ENCODE results near the gene DLG2. TPM values are rescaled to one million over a fixed set of nuclear protein-coding genes. Genes with fewer than 3 reads are reported as not detected.
"Not testable (repeated sequence)": the region's sequence is repeated elsewhere in the genome, so short reads cannot be mapped to it uniquely, and the experiment has no call there.

The DLG2 gene
- total and polyA plus RNA-seq, 12 donors, result 1.0 to 14.8 (median 7.4) TPM

DNA sequence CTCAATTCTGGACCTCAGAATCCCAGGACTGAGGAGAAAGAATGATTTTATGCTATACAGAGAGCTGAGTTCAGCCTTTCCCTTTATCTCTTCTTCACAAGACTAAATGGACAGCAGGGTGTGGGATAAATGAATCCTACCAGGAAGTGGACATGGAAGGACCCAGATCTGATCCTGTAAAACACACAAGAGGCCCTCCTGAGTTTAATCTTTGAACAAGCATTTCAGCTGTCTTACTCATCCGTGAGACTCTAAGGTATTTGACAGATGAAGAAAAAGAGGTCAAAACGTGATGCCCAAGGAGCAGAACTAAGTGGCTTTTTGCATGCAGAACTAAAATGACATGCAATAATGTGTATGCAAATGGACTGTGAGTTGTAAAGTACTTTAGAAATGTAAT is 511.3 kb downstream of the DLG2 start:
- H3K36me3 ChIP-seq, result no peaks in the 10 kb centered on the region
- 61 to 64% methylated on average over 2 of the region's 2 CpGs for WGBS, 2 donors

DNA sequence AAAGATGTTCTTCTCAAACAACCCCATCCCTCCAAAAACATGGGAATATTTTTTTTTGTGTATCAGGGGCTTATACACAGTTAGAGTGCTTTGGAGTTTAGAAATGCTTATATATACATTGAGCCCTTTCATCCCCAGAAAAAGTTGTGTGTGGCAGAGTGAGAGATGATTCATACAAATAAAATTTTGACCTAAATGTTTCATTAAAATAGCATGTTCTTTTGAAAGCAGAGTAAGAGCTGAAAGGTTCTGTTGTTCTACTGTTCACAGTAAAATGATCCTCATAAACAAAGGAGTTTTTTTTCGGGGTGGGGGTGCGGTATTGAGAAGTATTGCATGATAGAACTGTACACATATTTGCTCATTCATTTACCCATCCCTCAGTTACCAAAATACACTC is 512.4 kb downstream of the DLG2 start:
- no peaks in the 10 kb centered on the region for H3K9me3 ChIP-seq
- intact Hi-C loops (cut with DNase I), result no loop called here
- no peaks in the 10 kb centered on the region for H3K4me1 ChIP-seq
- no peak overlapping the region for H3K27ac ChIP-seq
- DNase-seq, result no peak
- H3K36me3 ChIP-seq, result no peaks in the 10 kb centered on the region
- TF ChIP-seq, protein P1, sequence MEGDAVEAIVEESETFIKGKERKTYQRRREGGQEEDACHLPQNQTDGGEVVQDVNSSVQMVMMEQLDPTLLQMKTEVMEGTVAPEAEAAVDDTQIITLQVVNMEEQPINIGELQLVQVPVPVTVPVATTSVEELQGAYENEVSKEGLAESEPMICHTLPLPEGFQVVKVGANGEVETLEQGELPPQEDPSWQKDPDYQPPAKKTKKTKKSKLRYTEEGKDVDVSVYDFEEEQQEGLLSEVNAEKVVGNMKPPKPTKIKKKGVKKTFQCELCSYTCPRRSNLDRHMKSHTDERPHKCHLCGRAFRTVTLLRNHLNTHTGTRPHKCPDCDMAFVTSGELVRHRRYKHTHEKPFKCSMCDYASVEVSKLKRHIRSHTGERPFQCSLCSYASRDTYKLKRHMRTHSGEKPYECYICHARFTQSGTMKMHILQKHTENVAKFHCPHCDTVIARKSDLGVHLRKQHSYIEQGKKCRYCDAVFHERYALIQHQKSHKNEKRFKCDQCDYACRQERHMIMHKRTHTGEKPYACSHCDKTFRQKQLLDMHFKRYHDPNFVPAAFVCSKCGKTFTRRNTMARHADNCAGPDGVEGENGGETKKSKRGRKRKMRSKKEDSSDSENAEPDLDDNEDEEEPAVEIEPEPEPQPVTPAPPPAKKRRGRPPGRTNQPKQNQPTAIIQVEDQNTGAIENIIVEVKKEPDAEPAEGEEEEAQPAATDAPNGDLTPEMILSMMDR (IDR thresholded peaks at IDR 0.05), result no peak
- H3K27me3 ChIP-seq, result no peaks in the 10 kb centered on the region
- no peak for ATAC-seq
- 82 to 93% methylated on average over 2 of the region's 2 CpGs for WGBS, 2 donors
- no peak overlapping the region for H3K4me3 ChIP-seq

More for the DNA sequence above, 511.3 kb downstream of the DLG2 start:
- Histone ChIP-seq H3K9me3 (no peaks in the 10 kb centered on the region), H3K4me1 (no peaks in the 10 kb centered on the region), H3K4me3 (no peak overlapping the region), H3K27me3 (no peaks in the 10 kb centered on the region), H3K27ac (no peak overlapping the region)
- TF ChIP-seq, protein P1 (IDR thresholded peaks at IDR 0.05), result no peak
- ATAC-seq (no peak), DNase-seq (no peak)
- intact Hi-C loops (cut with DNase I), result no loop called here

DNA sequence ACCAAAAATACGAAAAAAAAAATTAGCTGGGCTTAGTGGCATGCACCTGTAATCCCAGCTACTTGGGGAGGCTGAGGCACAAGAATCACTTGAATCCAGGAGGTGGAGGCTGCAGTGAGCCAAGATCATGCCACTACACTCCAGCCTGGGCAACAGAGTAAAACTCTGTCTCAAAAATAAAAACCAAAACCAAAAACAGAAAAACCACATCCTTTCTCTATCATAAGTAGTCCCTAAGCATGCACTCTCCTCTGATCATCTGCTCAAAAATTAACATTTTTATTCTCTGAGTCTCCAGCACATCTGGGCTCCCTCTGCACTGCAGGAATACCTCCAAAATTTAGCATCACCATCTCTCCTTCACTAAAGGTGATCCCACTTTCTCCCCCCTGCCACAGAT is 516.9 kb downstream of the DLG2 start:
- 73 to 76% methylated on average over 1 of the region's 1 CpG for WGBS, 2 donors
- DNase-seq; H3K27ac ChIP-seq; H3K27me3 ChIP-seq; H3K36me3 ChIP-seq; ATAC-seq; intact Hi-C loops (cut with DNase I); H3K4me1 ChIP-seq; H3K4me3 ChIP-seq; H3K9me3 ChIP-seq: not testable (repeated sequence)

DNA sequence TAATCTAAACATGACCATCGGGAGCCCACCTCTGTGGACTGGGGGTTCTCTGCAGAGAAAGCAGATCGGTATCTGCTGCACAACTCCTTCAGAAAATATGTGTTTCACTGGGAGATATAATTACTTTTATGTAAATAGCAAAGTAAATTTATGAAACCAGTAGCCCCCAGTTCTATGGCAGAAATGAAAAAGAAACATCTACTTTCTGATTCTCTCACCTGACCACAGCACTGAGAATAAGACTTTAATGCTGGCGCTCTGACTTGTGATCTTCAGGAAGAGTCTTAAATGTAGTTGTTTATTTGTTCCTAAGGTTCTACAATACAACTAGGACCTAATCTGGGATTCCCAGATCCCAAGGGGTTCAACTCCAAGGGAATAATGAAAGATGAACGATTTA is 518.0 kb downstream of the DLG2 start:
- 78 to 82% methylated on average over 4 of the region's 4 CpGs for WGBS, 2 donors
- H3K4me3 ChIP-seq, result no peak overlapping the region
- no peak for ATAC-seq

DNA sequence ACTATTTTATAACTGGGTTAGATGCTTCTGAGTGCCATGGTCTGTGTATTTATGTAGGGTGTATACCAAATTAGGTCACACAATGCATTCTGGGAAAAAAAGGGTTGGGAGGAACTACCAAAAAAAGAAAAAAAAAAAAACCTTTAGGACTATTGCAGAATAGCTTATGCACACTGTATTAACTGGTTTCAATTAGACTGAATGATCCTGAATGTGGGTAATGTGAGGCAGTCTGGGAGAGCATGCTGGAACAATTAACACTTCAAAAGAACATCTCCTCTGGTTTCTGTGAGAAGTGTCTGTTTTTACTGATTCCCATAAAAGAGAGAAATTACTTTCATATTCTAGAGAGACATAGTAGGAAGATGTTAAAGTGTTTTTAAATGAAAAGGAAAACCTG is 521.3 kb downstream of the DLG2 start:
- Histone ChIP-seq H3K4me3 (no peak overlapping the region), H3K27ac (no peak overlapping the region), H3K27me3 (no peaks in the 10 kb centered on the region), H3K4me1 (no peaks in the 10 kb centered on the region), H3K9me3 (peaks cover 0 to 16% (median 9%) of the 10 kb centered on the region in 11 donors), H3K36me3 (no peaks in the 10 kb centered on the region)
- TF ChIP-seq, protein P1 (IDR thresholded peaks at IDR 0.05), result no peak
- intact Hi-C loops (cut with DNase I), result no loop called here
- ATAC-seq, result no peak
- DNase-seq, result no peak

More for the DNA sequence above, 518.0 kb downstream of the DLG2 start:
- Histone ChIP-seq H3K27me3 (no peaks in the 10 kb centered on the region), H3K27ac (no peak overlapping the region), H3K9me3 (no peaks in the 10 kb centered on the region), H3K4me1 (no peaks in the 10 kb centered on the region), H3K36me3 (no peaks in the 10 kb centered on the region)
- TF ChIP-seq, protein P1 (IDR thresholded peaks at IDR 0.05), result no peak
- intact Hi-C loops (cut with DNase I), result no loop called here
- DNase-seq, result no peak

All from heart right ventricle (tissue), 16 donors.